Erythroblast (primary cell): ENCODE results near the gene PGLYRP3.

Experiments used
- GATA1 ChIP-seq: IDR thresholded peaks from 2 replicates; pipeline ENCODE4 v1.6.1; 2011; ENCODE audit warnings: low read depth, mild to moderate bottlenecking, control low read depth, low read length, moderate library complexity
- POLR2A ChIP-seq: IDR thresholded peaks from 2 replicates; pipeline ENCODE4 v1.6.1; 2011; ENCODE audit warnings: mild to moderate bottlenecking, low read length

- TF ChIP-seq POLR2A (no peak), GATA1 (no peak)
Observed at GRCh38 chr1:153337980-153338853, 25.5 kb upstream of the PGLYRP3 start.
